ENCODE measurements around the gene EFCAB11.

EFCAB11 gene

DNA sequence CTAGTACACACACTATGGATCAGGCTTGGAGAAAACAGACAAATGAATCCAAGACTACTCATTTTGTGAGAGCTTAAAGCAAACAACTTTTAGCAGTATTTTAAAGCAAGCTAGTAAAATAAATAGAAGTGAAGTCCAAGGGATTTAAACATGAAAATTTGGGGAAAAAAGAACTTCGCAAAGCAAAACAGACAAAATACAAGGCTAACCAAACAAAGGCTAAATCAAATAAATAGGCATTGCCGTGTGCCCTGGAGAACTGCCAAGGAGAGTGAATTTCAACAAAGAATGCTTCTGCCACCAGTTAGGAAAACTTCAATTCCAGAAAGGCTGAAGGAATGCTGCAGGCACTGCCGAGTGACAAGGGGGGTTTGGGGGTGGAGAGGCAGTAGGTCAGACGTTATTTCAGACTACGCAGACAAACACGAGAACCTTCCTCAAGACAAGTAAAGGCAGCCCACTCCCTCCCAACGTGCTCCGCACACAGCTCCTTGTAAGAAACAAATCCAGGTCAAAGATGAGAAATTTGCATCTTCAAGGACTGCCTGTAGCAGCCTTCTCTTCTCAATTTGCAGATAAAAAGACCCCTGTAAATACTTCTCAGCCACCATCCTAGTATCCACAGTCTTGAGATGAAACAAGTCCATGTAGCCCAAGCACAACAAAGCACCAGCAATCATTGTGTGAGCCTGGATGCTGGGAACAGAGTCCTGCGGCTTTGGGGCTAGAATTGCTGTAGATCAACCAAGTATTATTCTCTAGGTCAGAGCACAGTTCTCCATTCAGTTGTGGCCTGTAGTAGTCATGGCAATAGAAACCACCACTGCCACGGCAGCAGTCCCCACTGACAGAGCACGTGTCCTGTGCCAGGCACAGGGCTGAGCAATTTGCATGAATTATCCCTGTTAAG lies 43.3 kb downstream of the EFCAB11 start:
- peak; percentile 84 for DNase-seq (ENCODE audit: low read depth, low spot score)
- H3K27me3 ChIP-seq (ENCODE audit: insufficient read depth, insufficient read length), result no peaks in the 10 kb centered on the region
- H3K9me3 ChIP-seq (ENCODE audit: insufficient read depth, low read length), result no peaks in the 10 kb centered on the region
- peaks cover 5% of the 10 kb centered on the region for H3K4me1 ChIP-seq (ENCODE audit: insufficient read depth, insufficient read length)
- no peak overlapping the region for H3K9ac ChIP-seq (ENCODE audit: insufficient read length, low read depth)
- no peak for TF ChIP-seq SUZ12 (IDR thresholded peaks at IDR 0.05; ENCODE audit: extremely low read depth, insufficient read depth, insufficient read length)
- no peak for TF ChIP-seq ZNF274 (IDR thresholded peaks at IDR 0.05; ENCODE audit: low read depth, low read length)
- no peak for TF ChIP-seq YY1 (IDR thresholded peaks at IDR 0.05; ENCODE audit: insufficient read depth, insufficient read length)
- no peaks in the 10 kb centered on the region for H3K36me3 ChIP-seq (ENCODE audit: insufficient read depth, insufficient read length, low read length)
- no peak overlapping the region for H3K4me3 ChIP-seq (ENCODE audit: insufficient read length, low read depth)

DNA sequence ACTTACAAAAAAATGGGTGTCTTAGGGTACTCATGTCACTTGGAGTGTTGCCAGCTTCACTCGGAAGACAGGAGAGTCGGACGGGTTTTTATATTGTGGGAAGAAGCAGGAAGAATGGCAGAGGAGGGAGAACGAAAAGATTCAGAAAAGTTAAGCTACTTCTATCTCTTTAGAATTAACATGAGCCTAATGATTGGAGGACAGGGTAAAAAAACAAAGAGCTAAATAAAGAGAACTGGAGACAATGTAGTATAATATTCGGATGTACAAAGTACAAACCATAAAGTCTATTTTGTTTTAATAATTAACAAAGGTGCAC lies 43.9 kb downstream of the EFCAB11 start:
- Histone ChIP-seq H3K9me3 (ENCODE audit: insufficient read depth, low read length) (no peaks in the 10 kb centered on the region), H3K27me3 (ENCODE audit: insufficient read depth, insufficient read length) (no peaks in the 10 kb centered on the region), H3K4me3 (ENCODE audit: insufficient read length, low read depth) (no peak overlapping the region), H3K9ac (ENCODE audit: insufficient read length, low read depth) (no peak overlapping the region), H3K4me1 (ENCODE audit: insufficient read depth, insufficient read length) (peaks cover 5% of the 10 kb centered on the region), H3K36me3 (ENCODE audit: insufficient read depth, insufficient read length, low read length) (no peaks in the 10 kb centered on the region)
- DNase-seq (ENCODE audit: low read depth, low spot score), result no peak
- no peak for TF ChIP-seq ZNF274 (IDR thresholded peaks at IDR 0.05; ENCODE audit: low read depth, low read length)
- no peak for TF ChIP-seq SUZ12 (IDR thresholded peaks at IDR 0.05; ENCODE audit: extremely low read depth, insufficient read depth, insufficient read length)
- no peak for TF ChIP-seq YY1 (IDR thresholded peaks at IDR 0.05; ENCODE audit: insufficient read depth, insufficient read length)

DNA sequence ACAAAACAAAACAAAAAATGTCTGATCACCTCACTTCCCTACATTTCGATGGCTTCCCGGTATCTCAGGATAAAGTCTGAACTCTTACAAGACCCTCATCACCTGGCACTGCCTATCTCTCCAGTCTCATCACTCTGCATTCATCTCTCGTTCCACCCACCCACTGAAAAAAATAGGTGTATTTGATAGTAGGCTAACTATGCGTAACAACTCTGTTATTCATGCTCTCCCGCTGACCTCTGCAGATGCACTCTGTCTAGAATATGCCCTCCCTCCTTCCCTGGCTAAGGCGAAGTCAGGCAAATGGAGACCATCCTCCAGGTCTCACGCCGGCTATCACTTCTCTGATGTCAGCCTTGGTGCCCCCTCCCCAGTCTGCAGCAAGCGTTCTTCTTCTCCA lies 44.9 kb downstream of the EFCAB11 start:
- Histone ChIP-seq H3K27me3 (ENCODE audit: insufficient read depth, insufficient read length) (no peaks in the 10 kb centered on the region), H3K9me3 (ENCODE audit: insufficient read depth, low read length) (no peaks in the 10 kb centered on the region), H3K36me3 (ENCODE audit: insufficient read depth, insufficient read length, low read length) (no peaks in the 10 kb centered on the region), H3K4me1 (ENCODE audit: insufficient read depth, insufficient read length) (peaks cover 5% of the 10 kb centered on the region), H3K9ac (ENCODE audit: insufficient read length, low read depth) (no peak overlapping the region), H3K4me3 (ENCODE audit: insufficient read length, low read depth) (no peak overlapping the region)
- TF ChIP-seq SUZ12 (IDR thresholded peaks at IDR 0.05; ENCODE audit: extremely low read depth, insufficient read depth, insufficient read length) (no peak), ZNF274 (IDR thresholded peaks at IDR 0.05; ENCODE audit: low read depth, low read length) (no peak), YY1 (IDR thresholded peaks at IDR 0.05; ENCODE audit: insufficient read depth, insufficient read length) (no peak)
- DNase-seq (ENCODE audit: low read depth, low spot score), result no peak

DNA sequence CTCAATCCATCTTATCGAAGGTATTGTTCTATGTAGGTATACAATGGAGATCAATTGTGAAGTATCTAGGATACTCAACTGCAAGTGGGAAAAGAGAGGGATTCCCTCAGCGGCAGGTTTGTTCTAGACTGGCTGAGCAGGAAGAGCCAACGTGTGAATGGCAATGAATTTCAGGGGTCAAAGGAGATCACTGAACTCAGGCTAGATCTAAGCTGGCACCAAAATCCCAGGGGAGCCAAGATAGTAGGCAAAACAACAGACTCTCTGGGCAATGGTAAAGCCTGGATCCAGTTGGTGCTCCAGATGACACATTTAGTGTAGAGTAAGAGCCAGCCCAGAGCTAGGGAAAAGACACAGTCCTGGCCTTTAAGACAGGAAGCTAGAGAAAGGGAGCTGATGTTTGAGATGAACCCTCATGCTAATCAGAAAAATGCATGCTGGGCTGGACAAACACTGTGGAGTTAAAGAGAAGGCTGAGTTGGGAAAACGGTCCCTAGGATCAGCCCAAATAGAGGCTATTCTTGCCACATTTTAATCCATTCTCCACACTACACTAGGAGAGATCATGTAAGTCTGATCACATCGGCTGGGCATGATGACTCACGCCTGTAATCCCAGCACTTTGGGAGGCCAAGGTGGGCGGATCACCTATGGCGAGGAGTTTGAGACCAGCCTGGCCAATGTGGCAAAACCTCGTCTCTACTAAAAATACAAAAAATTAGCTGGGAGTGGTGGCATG lies 45.6 kb downstream of the EFCAB11 start:
- no peaks in the 10 kb centered on the region for H3K27me3 ChIP-seq (ENCODE audit: insufficient read depth, insufficient read length)
- H3K36me3 ChIP-seq (ENCODE audit: insufficient read depth, insufficient read length, low read length), result no peaks in the 10 kb centered on the region
- peaks cover 5% of the 10 kb centered on the region for H3K4me1 ChIP-seq (ENCODE audit: insufficient read depth, insufficient read length)
- H3K9me3 ChIP-seq (ENCODE audit: insufficient read depth, low read length), result no peaks in the 10 kb centered on the region
- TF ChIP-seq SUZ12 (IDR thresholded peaks at IDR 0.05; ENCODE audit: extremely low read depth, insufficient read depth, insufficient read length), result no peak
- no peak for TF ChIP-seq ZNF274 (IDR thresholded peaks at IDR 0.05; ENCODE audit: low read depth, low read length)
- no peak for TF ChIP-seq YY1 (IDR thresholded peaks at IDR 0.05; ENCODE audit: insufficient read depth, insufficient read length)
- H3K4me3 ChIP-seq (ENCODE audit: insufficient read length, low read depth), result no peak overlapping the region
- DNase-seq (ENCODE audit: low read depth, low spot score), result no peak
- no peak overlapping the region for H3K9ac ChIP-seq (ENCODE audit: insufficient read length, low read depth)

DNA sequence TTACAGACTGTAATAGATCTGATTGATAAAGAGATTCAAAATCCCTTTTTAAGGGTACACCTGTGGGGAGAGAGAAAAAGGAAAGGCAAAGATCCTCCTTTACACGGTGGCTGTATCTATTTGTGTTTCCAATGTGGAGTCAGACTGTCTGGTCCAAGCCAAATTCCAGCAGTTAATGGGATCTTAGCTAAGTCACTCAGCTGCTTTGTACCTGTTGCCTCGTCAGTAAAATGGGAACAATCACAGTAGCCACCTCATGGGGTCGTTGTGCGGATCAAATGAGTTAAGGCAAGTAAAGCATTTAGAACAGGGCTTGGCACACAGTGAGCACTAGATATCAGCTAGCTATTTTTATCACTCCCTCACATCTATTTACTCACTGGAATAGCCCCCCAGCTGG lies 46.9 kb downstream of the EFCAB11 start:
- Histone ChIP-seq H3K4me1 (ENCODE audit: insufficient read depth, insufficient read length) (peaks cover 3% of the 10 kb centered on the region), H3K36me3 (ENCODE audit: insufficient read depth, insufficient read length, low read length) (no peaks in the 10 kb centered on the region), H3K27me3 (ENCODE audit: insufficient read depth, insufficient read length) (no peaks in the 10 kb centered on the region), H3K9ac (ENCODE audit: insufficient read length, low read depth) (no peak overlapping the region), H3K9me3 (ENCODE audit: insufficient read depth, low read length) (no peaks in the 10 kb centered on the region), H3K4me3 (ENCODE audit: insufficient read length, low read depth) (no peak overlapping the region)
- TF ChIP-seq SUZ12 (IDR thresholded peaks at IDR 0.05; ENCODE audit: extremely low read depth, insufficient read depth, insufficient read length) (no peak), YY1 (IDR thresholded peaks at IDR 0.05; ENCODE audit: insufficient read depth, insufficient read length) (no peak), ZNF274 (IDR thresholded peaks at IDR 0.05; ENCODE audit: low read depth, low read length) (no peak)
- DNase-seq (ENCODE audit: low read depth, low spot score), result no peak

DNA sequence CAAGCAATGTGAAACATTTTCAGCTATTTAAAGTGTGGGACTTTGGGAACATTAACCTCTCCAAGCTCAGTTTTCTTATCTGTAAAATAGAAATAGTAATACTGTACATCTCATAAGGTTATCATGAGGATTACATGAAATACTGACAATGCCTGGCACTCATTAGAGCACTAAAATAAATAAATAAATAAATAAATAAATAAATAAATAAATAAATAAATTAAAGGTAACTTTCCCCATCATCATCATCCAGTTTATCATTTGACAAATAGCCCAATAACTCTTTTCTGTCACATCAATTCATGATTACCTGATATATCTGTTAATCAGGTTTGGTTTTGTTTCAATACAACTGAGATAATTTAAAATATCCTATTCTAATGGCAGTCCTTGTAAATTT lies 48.5 kb downstream of the EFCAB11 start:
- H3K4me3 ChIP-seq (ENCODE audit: insufficient read length, low read depth), result no peak overlapping the region
- no peak for DNase-seq (ENCODE audit: low read depth, low spot score)
- TF ChIP-seq ZNF274 (IDR thresholded peaks at IDR 0.05; ENCODE audit: low read depth, low read length) (no peak), YY1 (IDR thresholded peaks at IDR 0.05; ENCODE audit: insufficient read depth, insufficient read length) (no peak), SUZ12 (IDR thresholded peaks at IDR 0.05; ENCODE audit: extremely low read depth, insufficient read depth, insufficient read length) (no peak)
- H3K36me3 ChIP-seq (ENCODE audit: insufficient read depth, insufficient read length, low read length), result no peaks in the 10 kb centered on the region
- H3K27me3 ChIP-seq (ENCODE audit: insufficient read depth, insufficient read length), result no peaks in the 10 kb centered on the region
- H3K9me3 ChIP-seq (ENCODE audit: insufficient read depth, low read length), result no peaks in the 10 kb centered on the region
- H3K9ac ChIP-seq (ENCODE audit: insufficient read length, low read depth), result no peak overlapping the region
- H3K4me1 ChIP-seq (ENCODE audit: insufficient read depth, insufficient read length), result no peaks in the 10 kb centered on the region

DNA sequence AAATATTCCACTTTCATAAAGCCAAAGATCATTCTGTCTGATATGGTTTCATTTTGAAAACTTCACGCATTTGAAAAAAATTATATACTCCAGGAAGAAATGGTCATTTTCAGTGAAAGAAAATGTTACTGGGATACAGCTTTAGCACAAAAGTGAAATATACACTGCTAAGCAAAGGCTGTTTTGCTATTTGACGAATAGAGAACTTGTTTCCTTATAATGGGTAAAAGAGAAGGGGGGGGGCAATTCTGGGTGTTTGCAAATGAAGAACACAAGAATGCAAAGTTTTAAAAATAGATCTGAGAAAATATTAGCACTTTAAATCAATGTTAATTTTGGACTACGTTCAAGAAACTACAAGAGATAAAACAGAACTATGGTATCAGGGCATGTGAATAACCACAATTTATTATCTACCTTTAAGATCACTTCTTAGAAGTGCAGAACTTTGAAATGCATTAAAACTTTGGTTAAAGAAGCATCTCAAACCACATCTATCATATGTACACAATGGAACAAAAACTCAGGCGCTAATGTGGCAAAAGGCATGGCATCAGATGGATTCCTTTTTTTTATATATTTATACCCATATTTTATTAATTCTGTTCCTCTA lies 51.1 kb downstream of the EFCAB11 start:
- Histone ChIP-seq H3K4me3 (ENCODE audit: insufficient read length, low read depth) (no peak overlapping the region), H3K4me1 (ENCODE audit: insufficient read depth, insufficient read length) (no peaks in the 10 kb centered on the region), H3K27me3 (ENCODE audit: insufficient read depth, insufficient read length) (no peaks in the 10 kb centered on the region), H3K9me3 (ENCODE audit: insufficient read depth, low read length) (no peaks in the 10 kb centered on the region), H3K36me3 (ENCODE audit: insufficient read depth, insufficient read length, low read length) (no peaks in the 10 kb centered on the region), H3K9ac (ENCODE audit: insufficient read length, low read depth) (no peak overlapping the region)
- no peak for DNase-seq (ENCODE audit: low read depth, low spot score)
- TF ChIP-seq ZNF274 (IDR thresholded peaks at IDR 0.05; ENCODE audit: low read depth, low read length), result no peak
